GM21529 (cell line): ENCODE data around the gene WNT3A.

Source experiments
- ATAC-seq: cut with Tn5 transposase; IDR thresholded peaks from one replicate; pipeline ENCODE4 v1.9.1; 2021; ENCODE audit not compliant: unreplicated experiment

WNT3A gene

DNA sequence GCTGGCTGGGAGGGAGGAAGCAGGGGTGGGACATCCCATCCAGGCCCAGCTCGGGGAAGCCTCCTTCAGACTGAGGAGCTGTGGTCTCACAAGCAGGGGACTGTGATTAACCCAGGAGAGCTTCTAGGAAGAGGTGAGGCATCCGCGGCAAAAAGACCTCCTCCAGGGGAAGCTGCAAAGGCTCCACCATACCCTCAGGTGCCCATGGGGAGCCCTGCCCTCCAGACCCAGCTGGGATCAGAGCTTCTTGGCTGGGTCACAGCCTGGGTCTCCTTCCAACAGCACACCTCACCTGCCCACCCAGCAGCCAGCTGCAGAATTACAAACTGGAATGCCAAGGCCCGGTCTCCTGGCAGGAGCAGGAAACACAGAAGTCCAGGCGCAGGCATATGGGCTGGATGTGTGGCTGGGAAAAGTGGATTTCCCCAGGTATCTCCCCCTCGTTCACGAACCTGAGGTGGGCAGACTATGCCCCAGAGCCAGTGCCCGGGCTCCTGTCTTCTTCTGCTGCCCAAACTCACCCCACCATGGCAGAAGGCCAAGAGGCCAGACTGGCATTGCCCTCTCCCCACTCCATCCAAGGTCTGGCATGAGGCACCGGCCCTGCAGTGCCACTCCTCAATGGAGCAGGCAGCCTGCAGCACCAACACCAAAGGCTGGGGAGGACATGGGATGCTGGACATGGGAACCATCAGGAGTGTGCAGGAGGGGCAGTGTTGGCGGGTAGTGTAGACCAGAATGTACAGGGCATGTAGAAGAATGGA lies 60.3 kb downstream of the WNT3A start:
- ATAC-seq, result no peak

DNA sequence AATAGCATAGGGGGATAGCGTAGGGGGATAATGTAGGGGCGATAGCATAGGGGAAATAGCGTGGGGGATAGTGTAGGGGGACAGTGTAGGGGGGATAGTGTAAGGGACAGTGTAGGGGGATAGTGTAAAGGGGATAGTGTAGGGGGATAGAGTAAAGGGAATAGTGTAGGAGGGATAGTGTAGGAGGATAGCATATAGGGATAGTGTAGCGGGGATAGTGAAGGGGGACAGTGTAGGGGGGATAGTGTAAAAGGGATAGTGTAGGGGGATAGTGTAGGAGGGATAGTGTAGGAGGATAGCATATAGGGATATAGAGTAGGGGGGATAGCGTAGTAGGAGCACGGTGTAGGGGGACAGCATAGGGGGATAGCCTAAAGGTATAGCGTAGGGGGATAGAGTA lies 61.6 kb downstream of the WNT3A start:
- no peak for ATAC-seq

DNA sequence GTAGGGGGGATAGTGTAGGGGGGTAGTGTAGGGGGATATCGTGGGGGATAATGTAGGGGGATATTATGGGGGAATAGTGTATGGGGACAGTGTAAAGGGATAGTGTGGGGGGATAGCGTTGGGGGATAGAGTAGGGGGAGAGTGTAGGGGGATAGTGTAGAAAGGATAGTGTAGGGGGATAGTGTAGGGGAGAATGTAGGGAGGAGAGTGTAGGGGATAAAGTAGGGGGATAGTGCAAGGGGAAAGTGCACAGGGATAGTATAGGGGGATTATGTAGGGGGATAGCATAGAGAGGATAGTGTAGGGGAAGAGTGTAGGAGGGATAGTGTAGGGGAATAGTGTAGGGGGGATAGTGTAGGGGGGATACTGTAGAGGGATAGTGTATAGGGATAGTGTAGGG lies 63.4 kb downstream of the WNT3A start:
- ATAC-seq, result no peak

DNA sequence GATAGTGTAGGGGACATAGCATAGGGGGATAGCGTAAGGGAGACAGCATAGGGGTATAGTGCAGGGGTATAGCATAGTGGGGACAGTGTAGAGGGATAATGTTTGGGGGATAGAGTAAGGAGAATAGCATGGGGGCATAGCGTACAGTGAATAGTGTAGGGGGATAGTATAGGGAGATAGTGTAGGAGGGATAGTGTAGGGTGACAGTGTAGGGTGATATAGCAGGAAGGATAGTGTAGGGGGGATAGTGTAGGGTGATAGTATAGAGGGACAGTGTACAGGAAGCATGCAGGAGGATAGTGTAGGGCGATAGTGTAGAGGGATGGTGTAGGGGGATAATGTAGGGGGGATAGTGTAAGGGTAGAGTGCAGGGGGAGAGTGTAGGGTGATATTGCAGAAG lies 64.1 kb downstream of the WNT3A start:
- ATAC-seq, result no peak

DNA sequence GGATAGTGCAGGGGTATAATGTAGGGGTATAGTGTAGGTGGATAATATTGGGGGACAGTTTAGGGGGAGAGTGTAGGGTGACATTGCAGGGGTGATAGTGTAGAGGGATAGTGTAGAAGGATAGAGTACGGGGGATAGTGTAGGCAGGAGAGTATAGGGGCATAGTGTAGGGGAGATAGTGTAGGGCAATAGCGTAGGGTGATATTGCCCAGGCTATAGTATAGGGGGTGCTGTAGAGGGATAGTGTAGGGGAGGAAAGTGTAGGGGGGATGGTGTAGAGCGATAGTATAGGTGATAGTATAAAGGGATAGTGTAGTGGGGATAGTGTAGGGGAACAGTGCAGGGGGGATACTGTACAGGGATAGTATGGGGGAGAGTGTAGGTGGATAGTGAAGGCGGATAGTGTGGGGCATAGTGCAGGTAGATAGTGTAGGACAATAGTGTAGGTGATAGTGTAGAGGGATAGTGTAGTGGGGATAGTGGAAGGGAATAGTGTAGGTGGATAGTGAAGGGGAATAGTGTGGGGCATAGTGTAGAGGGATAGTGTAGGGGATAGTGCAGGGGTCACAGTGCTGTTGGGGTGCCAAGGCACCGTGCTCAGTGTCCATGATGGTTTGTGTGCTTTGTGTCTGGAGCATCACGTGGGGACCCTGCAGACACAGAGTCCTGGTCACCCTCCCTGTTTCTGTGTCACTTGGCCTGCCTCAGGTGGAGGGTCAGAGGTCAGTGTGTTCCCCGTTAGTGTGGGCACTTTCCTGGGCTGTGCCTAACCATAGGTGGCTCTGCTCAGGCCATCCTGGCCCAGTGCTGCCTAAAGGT lies 65.2 kb downstream of the WNT3A start:
- ATAC-seq, result no peak

DNA sequence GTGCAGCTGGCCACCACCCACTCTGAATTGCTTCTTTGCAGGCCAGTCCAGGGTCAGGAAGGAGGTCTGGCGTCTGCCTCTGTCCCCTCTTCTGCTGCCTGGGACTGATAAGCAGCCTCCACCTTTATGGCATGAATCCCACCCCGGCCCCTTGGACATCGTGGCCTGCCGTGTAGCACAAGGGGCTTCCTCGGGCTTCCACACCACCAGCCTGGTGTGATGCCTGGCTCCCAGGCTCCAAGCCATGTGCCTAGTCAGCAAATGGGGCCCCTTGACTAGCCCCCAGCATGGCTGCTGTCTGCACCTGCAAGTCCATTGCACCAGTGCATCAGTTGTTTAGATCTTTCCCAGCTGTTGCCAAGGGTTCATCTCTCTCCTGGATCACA lies 65.9 kb downstream of the WNT3A start:
- no peak for ATAC-seq

DNA sequence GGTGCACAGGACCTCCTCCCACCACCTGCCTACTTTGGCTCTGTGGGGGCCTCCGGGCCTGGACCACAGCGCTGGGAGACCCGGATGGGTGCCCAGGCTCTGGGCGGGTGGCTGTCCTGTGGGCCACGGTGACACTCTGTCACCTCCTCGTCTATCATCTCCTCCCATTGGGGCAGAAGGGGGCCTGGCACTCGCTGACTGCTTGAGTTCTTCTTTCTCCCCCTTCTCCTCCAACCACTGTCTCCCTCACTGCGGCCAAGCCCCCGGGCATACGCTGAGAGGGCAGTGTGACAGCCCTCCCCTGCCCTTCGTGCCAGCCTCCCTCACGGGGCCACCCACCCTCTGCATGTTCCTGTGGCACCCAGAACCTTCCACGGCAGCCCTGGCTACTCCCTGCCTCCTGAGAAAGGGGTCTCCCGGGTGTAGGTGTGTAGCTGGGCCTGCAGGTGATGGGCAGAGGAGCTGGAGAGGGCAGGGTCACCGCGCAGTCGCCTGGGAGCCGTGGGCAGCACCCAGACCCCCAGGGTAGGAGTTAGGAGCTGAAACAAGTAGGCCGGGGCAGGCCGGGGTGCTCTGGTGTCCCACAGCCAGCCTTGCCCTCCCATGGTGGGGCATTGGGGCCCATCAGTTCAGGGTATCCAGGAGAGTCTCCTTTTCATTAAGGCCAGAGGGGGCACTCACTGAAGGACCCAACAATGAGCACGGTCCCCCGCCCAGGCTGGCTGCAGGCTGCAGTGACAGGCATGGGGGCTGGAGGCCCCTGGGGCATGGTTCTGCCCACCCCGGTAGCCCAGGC lies 66.5 kb downstream of the WNT3A start:
- no peak for ATAC-seq

DNA sequence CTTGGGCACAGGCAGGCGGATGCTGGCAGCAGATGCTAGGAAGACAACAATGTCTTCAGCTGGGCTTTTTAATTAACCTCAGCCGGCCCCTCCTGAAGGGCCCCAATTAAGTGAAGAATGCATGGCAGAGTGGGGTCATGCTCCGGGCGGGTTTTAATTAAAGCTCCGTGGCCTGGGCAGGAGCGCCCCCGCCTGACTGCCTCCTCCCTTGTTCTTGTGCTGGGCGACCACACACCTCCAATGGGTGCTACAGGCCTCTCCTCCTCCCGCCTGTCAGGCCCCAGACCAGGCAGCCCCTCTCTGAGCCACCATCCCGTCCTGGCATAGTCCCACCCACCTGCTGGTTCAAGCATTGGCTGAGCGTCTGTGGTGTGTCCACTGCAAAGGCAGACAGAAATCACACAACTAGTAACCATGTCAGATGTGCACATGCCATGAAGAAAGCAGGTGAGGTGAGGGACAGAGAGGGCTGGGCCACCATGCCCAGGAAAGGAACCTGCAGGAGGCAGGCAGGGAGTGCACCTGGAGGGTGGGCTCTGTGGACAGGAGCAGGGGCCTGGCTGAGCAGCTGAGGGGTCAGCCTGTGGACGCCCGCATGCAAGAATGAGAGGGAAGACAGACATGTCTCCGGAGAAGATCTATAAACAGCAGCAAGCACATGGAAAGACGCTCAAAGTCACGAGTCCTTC lies 67.2 kb downstream of the WNT3A start:
- ATAC-seq, result no peak

DNA sequence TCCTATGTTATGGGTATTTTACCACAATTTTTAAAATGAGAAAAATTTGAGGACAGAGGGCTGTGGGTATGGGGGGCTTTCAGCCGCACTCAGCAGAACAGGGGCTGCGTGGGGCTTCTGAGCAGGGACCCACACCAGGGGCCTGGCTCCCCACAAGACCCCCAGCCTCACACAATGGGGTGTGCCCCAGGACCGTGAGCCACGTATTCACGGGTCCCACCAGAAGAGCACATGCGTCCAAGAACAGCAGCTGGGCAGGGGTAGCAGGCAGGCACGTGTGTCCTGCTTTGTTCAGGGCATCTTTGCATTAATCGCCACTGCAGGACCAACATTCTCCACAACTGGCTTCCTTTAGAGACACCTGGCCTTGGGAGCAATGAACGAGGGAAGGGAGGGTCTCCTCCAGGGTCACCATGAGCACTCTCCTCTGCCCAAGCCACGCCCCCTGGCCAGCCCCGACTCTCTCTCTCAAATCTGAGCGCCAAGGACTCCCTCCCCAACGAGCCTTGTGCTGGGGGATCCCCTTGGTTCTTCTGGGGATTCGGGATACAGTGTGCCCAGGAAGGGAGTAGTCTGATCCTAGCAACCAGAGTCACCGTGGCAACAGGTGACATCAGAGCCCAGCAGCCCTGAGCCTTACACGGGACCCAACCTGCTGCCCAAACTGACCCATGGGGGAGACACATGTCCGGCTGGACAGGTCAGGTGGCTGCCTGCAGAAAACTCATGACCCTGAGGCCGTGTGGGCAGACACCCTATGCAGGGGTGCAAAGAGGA lies 68.3 kb downstream of the WNT3A start:
- no peak for ATAC-seq

DNA sequence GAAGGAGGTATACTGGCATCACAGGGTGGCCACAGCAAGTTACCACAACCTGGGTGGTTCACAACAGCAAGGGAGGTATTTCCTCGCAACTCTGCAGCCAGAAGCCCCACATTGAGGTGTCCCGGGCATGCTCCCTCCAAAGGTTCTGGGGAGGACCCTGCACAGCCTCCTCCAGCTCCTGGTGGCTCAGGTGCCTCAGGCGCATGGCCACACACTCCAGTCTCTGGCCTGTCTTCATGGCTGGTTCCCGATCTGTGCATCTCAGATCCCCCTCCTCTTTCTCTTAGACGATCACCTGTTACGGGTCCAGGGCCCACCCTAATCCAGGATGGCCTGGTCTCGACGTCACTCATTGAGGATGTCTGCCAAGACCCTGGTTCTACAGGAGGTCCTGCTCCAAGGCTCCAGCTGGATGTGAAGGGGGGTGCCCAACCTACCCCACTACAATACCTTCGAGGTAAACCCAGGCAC lies 69.0 kb downstream of the WNT3A start:
- ATAC-seq, result no peak

DNA sequence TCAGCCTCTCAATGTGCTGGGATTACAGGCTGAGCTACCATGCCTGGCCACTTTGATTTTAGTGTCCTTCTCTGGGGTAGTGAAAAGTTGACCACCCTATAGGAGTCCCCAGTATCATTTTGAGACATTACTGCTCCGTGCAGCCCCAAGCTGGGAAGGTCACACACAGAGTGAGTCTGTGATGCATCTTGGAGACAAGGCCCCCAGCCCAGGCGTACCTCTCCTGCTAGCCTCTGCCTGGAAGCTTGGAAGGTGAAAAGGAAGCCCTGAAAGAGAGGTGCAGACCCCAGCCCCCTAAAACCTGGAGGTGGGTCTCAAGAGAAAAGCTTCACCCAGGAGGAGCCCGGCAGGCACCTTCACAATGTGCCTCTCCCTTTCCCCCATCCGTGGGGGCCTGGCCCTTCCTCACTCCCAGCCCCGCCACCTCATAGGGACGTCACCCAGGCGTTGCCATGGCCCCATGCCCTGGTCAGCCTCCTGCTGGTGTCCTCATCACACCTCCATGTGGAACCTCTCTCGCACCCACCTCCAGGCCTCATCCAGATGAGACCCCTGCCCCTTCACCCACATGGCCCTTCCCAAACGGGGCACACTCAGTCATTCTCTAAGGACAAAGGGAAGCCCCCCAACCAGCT lies 70.1 kb downstream of the WNT3A start:
- no peak for ATAC-seq

DNA sequence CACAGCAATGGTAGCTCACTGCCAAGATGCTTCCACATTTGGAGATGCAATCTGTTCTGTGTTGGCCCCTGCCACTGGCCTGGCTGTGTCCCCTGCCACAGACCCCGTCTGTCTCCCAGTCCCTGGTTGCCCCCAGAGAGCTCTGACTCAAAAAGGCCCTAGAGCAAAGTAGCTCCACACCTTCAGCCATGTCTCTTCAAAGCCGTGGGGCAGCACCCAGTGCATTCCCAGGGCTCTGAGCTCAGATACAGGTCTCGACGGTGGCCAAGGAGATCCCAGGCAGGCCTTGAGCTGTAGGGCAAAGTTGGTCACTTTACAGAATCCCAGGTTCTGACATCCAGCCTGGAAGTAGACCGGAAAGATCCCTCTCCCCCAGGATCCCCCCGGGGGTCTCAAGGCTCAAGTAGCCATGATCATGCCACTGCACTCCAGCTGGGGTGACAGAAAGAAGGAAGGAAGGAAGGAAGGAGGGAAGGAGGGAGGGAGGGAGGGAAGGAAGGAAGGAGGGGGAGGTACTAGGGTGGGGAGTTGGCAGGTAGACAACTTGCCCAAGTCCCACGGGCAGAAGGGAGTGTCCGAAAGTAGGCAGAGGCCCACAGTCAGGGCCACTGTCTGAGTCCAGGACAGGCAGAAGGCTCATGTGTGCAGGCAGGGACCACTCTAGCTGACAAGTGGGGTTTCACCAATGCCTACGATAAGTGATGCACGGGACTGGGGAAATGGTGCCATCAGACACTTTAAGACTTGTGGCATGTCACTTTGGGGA lies 71.0 kb downstream of the WNT3A start:
- ATAC-seq, result no peak

DNA sequence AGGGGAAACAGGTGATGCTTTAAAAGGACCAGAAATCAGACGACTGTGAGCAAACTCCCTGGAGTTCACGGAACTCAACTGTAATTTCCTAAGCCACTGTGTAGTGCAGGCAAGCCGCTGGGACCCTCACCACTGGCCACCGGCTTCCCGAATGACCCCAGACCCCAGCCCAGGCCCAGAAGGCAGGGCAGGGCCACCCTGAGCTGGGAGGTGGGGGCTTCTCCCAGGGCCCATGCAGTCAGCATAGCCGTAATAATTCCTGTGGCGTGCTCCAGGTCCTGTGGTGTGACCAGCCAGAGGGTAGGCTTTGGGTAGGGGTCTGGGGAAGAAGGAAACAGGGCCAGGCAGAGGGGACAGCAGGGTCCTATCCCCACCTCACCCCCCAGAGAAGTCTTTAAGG lies 72.2 kb downstream of the WNT3A start:
- no peak for ATAC-seq

DNA sequence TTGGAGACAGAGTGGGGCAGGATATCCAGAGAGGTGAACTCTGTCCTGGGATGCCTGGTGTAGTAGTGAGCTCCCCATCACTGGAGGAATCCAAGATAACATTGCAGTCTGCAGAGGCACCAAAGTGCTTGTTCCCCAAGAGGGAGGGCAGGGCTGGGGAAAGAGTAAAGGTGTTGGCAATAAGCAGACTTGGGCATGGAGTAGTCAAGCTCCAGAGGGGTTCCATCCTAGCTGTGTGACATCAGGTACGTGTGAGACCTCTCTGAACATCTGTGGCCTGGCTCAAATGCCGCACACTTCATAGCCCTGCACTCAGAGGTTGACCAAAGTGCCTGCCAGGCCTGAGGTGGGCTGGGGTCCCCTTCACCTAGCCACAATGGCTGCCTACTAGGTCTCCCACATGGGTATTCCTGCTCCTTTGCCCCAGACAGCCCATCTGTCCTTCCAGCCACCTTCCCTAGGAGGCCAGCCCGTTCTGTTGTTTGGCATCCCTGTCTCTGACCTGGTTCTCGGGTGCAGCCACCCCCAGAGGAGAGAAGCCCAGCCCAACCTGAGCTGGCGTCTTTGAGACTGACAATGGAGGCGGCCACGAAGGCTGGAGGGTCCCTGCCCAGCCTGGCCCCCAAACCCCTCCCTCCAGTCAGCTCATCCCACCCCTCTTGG lies 72.9 kb downstream of the WNT3A start:
- ATAC-seq, result no peak

DNA sequence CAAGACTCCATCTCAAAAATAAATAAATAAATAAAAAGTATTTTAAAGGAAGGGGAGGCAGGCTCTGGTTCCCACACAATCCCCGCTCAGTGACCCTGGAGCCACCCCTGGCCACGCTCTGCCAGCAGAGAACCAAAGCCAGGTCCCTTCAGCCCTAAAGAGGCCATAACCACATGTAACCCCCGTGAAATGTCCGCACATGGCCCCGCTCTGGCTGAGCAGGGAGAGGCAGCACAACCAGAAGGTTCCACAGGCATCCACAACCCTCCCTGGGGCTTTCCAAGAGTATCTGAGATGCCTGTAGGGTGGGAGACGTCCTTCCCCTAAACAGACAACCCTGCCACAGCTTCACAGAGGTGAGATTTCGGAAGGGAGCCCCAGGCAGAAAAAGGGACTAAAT lies 74.3 kb downstream of the WNT3A start:
- ATAC-seq, result no peak

DNA sequence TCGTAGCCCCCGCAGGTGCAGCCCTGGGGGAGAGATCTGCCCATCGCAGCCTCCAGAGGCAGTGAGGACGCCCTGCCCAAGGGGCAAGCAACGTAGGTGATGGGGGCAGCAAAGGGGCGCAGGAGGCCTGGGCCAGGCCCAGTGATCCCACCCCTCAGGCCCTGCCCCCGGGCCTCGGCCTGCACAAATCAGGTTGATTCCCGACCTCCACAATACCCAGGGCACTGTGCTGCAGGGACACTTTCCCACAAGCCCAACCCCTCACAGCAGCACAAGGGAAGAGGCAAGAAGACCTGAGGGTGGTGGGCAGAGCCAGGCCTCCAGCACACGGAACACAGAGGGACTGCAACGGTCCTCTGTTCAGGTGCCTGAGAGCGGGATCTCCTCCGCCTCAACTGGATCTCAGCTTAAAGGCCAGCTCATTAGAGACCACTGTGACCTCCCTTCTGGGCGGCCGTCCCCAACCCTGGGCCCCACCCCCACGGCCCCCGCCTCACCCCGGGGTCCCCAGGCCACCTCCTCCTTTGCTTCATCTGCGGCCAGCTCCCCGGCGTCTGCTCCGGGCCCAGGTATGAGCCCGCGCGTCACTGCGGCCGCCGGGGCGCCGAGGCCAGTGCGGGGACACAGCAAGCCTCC lies 74.9 kb downstream of the WNT3A start:
- peak; percentile 12 for ATAC-seq

DNA sequence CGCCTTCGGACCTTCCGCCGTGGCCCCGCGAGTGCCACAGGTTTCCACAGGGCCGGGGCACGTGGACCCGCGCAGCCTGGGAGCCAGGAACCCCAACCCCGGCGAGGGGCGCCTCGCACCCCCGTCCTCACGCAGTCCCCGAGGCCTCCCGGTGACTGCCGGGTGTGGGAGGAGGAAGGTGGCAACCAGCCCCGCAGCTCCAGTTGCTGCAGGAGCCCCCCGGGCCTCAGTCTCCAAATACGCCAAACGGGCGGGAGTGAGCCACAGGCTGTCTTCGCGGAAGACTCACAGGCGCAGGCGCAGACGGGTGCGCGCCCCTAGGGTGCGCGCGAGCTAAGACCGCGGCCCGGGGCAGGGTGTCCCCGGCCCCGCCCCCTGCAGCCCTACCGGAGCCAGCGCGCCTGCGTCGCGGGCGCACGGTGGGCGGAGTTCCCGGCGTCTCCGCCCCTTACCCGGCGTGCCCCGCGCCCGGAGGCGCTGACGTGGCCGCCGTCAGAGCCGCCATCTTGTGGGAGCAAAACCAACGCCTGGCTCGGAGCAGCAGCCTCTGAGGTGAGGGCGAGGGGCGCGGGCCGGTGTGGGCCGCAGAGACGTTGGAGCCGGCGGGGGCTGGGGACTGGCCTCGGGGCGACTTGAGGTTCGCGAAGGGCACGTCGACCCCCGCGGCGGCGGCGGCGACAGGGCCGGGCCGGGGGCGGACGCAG lies 75.6 kb downstream of the WNT3A start, which contains the start of gene ARF1:
Gene ARF1, plus strand, starts transcription at position 495 of the 704 bp plus-strand sequence. CDS start 14,407 bp downstream, outside the sequence.
- peak; percentile 70 for ATAC-seq
